Measurements from ENCODE around the gene PEX5L. TPM values are rescaled to one million over a fixed set of nuclear protein-coding genes. Genes with fewer than 3 reads are reported as not detected.

Gene PEX5L
- total RNA-seq, 1 donor from 2014 or later = 1.0 TPM

DNA sequence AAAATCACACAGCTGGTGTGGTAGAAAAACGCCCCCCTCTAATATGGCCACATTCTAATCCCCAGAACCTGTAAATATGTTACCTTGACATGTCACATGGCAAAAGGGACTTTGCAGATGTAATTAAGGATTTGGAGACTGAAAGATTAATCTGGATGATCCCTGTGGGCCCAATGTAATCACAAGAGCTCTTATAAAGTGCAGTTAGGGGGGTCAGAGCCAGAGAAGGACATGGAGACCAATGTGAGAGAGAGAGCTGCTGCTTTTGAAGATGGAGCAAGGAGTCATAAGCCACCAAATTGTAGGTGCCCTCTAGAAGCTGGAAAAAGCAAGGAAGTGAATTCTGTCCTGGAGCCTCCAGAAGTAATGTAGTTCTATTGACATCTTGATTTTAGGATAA, 152.6 kb downstream of the PEX5L start:
- no peak for TF ChIP-seq CTCF (IDR thresholded peaks at IDR 0.05; ENCODE audit: unreplicated experiment)
- no peaks in the 10 kb centered on the region for H3K36me3 Mint-ChIP-seq (ENCODE audit: insufficient read depth)
- H3K27me3 Mint-ChIP-seq = peaks cover 31% of the 10 kb centered on the region

DNA sequence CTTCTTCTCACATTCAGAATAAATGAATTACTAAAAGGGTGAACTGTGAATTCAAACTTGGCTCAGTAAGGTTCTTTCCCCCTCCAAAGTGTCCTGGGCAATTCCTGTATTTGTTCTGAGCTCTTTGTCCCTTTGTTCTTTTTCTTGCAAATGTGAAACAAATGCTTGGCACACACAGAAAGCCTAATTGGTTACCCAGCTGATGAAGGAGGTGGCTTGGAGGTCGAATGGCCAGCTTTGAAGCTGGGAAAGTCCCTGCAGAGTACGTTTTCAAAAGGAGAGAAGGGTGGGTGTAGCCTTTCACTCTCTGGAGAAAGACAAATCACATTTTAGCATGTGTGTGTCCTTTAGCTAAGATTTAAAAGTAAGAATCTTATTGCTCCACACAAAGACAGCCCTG, 154.4 kb downstream of the PEX5L start:
- peaks cover 37% of the 10 kb centered on the region for H3K27me3 Mint-ChIP-seq
- no peaks in the 10 kb centered on the region for H3K36me3 Mint-ChIP-seq (ENCODE audit: insufficient read depth)
- no peak for TF ChIP-seq CTCF (IDR thresholded peaks at IDR 0.05; ENCODE audit: unreplicated experiment)
- H3K4me3 Mint-ChIP-seq (ENCODE audit: low read depth) = no peak overlapping the region
- peaks cover 9% of the 10 kb centered on the region for H3K4me1 Mint-ChIP-seq (ENCODE audit: low read depth)
- no peak for DNase-seq (ENCODE audit: low spot score, unreplicated experiment)
- no peak overlapping the region for H3K27ac Mint-ChIP-seq
- no peaks in the 10 kb centered on the region for H3K9me3 Mint-ChIP-seq (ENCODE audit: low read depth)

More for the DNA sequence above, 152.6 kb downstream of the PEX5L start:
- H3K4me3 Mint-ChIP-seq (ENCODE audit: low read depth) = no peak overlapping the region
- H3K4me1 Mint-ChIP-seq (ENCODE audit: low read depth) = peaks cover 9% of the 10 kb centered on the region
- DNase-seq (ENCODE audit: low spot score, unreplicated experiment) = no peak
- H3K27ac Mint-ChIP-seq = no peak overlapping the region
- H3K9me3 Mint-ChIP-seq (ENCODE audit: low read depth) = no peaks in the 10 kb centered on the region

DNA sequence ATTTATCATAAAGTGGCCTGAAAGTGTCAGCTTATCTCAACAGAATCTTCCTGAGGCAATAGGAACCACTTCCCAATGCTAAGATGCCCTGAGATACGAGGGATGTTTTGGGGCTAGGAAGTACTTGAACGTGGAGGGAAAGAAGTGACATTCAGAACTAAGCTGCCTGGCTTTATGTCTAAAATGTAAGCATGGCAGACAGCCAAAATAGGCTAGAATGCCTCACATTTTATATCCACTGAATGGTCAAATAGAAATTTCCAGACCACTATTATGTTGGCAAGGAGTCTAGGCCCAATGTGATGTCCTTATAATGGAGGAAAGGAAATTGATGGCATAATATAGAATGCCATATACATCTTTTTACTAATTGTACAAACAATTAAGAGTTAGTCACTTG, 154.9 kb downstream of the PEX5L start:
- TF ChIP-seq CTCF (IDR thresholded peaks at IDR 0.05; ENCODE audit: unreplicated experiment) = no peak
- H3K27me3 Mint-ChIP-seq = peaks cover 35% of the 10 kb centered on the region
- H3K4me1 Mint-ChIP-seq (ENCODE audit: low read depth) = peaks cover 9% of the 10 kb centered on the region
- no peaks in the 10 kb centered on the region for H3K36me3 Mint-ChIP-seq (ENCODE audit: insufficient read depth)
- H3K4me3 Mint-ChIP-seq (ENCODE audit: low read depth) = no peak overlapping the region
- no peak overlapping the region for H3K27ac Mint-ChIP-seq
- DNase-seq (ENCODE audit: low spot score, unreplicated experiment) = no peak
- no peaks in the 10 kb centered on the region for H3K9me3 Mint-ChIP-seq (ENCODE audit: low read depth)

- Mint-ChIP-seq H3K36me3 (ENCODE audit: insufficient read depth) (no peaks in the 10 kb centered on the region), H3K9me3 (ENCODE audit: low read depth) (no peaks in the 10 kb centered on the region), H3K27ac (no peak overlapping the region), H3K4me1 (ENCODE audit: low read depth) (peaks cover 9% of the 10 kb centered on the region), H3K4me3 (ENCODE audit: low read depth) (no peak overlapping the region), H3K27me3 (peaks cover 26% of the 10 kb centered on the region)
- DNase-seq (ENCODE audit: low spot score, unreplicated experiment) = no peak
- no peak for TF ChIP-seq CTCF (IDR thresholded peaks at IDR 0.05; ENCODE audit: unreplicated experiment)
Observed at GRCh38 chr3:179880868-179881267, 155.9 kb downstream of the PEX5L start.

DNA sequence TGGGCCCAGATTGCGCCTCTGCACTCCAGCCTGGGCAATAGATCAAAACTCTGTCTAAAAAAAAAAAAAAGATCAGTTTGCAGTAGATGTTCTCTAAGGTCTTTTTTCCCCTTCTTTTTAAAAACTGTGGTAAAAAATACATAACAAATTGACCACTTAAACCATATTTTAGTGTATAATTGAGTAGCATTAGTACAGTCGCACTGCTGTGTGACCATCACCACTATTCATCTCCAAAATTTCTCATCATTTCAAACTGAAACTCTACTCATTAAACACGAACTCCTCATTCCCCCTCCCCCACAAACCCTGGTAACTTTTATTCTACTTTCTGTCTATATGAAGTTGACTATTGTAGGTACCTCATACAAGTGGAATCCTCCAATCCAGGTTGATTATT, 160.3 kb downstream of the PEX5L start:
- no peaks in the 10 kb centered on the region for H3K4me1 Mint-ChIP-seq (ENCODE audit: low read depth)
- no peaks in the 10 kb centered on the region for H3K36me3 Mint-ChIP-seq (ENCODE audit: insufficient read depth)
- no peak for TF ChIP-seq CTCF (IDR thresholded peaks at IDR 0.05; ENCODE audit: unreplicated experiment)
- no peaks in the 10 kb centered on the region for H3K9me3 Mint-ChIP-seq (ENCODE audit: low read depth)
- DNase-seq (ENCODE audit: low spot score, unreplicated experiment) = no peak
- no peak overlapping the region for H3K27ac Mint-ChIP-seq
- H3K27me3 Mint-ChIP-seq = peaks cover 19% of the 10 kb centered on the region
- H3K4me3 Mint-ChIP-seq (ENCODE audit: low read depth) = no peak overlapping the region

Measured in progenitor cell of endocrine pancreas (in vitro differentiated cells).